ENCODE measurements around the gene EFNA2.
A peak's percentile ranks its signal among the peaks of the same experiment; 100 is the strongest.

Gene EFNA2

GRCh38 chr19:1260749-1261537, 24.7 kb upstream of the EFNA2 start:
- peak; percentile 86 for DNase-seq

GRCh38 chr19:1261538-1261797, 24.2 kb upstream of the EFNA2 start:
- no peak for DNase-seq

- no peak for DNase-seq
These were observed 23.7 kb upstream of the EFNA2 start for GRCh38 chr19:1261798-1262622.

- no peak for DNase-seq
These were observed 23.0 kb upstream of the EFNA2 start for GRCh38 chr19:1262623-1263123.

- no peak for DNase-seq
These were observed 22.5 kb upstream of the EFNA2 start for GRCh38 chr19:1263188-1263587.

- no peak for DNase-seq
These were observed 20.7 kb upstream of the EFNA2 start for GRCh38 chr19:1264801-1265614.

GRCh38 chr19:1265615-1266128, 20.0 kb upstream of the EFNA2 start:
- no peak for DNase-seq

GRCh38 chr19:1266129-1266915, 19.4 kb upstream of the EFNA2 start:
- DNase-seq, result peak; percentile 77

- no peak for DNase-seq
These were observed 18.7 kb upstream of the EFNA2 start for GRCh38 chr19:1266916-1267476.

GRCh38 chr19:1267477-1268225, 18.0 kb upstream of the EFNA2 start:
- peak; percentile 44 for DNase-seq

- DNase-seq, result no peak
These were observed 17.2 kb upstream of the EFNA2 start for GRCh38 chr19:1268226-1269064.

GRCh38 chr19:1269065-1269477, 16.6 kb upstream of the EFNA2 start, which contains the start of gene CIRBP:
TSS of gene CIRBP (plus strand) at chr19:1269332. CDS start at chr19:1270934, 1,602 bp downstream.
- peak; percentile 81 for DNase-seq

GRCh38 chr19:1269478-1270212, 16.0 kb upstream of the EFNA2 start:
- DNase-seq, result peak; percentile 62

GRCh38 chr19:1270213-1270853, 15.3 kb upstream of the EFNA2 start:
- DNase-seq, result no peak

GRCh38 chr19:1270854-1271527, 14.7 kb upstream of the EFNA2 start:
- no peak for DNase-seq

GRCh38 chr19:1271528-1272422, 13.9 kb upstream of the EFNA2 start:
- no peak for DNase-seq

Data from NCI-H2227 treated with DMSO at 0.1 percent for 48 hours (cell line).